Measurements from ENCODE around the gene GNE. TPM values are rescaled to one million over a fixed set of nuclear protein-coding genes. Genes with fewer than 3 reads are reported as not detected.
"Not testable (repeated sequence)": the region's sequence is repeated elsewhere in the genome, so short reads cannot be mapped to it uniquely, and the experiment has no call there.

GNE gene
- total and polyA plus RNA-seq, 2 of the 8 experiments (the other 6 are each of a cell fraction or from before 2014, with no cell fraction given) = 5.1 to 11.1 TPM

GRCh38 chr9:36245906-36246305, 12.3 kb downstream of the GNE start (continued):
- no peak for TF ChIP-seq TBP (IDR thresholded peaks at IDR 0.05; ENCODE audit: low read depth, low read length)
- no peak for TF ChIP-seq BRCA1 (IDR thresholded peaks at IDR 0.05; ENCODE audit: low read depth, low read length)
- TF ChIP-seq PHF8 (conservative IDR thresholded peaks at IDR 0.05; ENCODE audit: low read depth, low read length) = no peak
- TF ChIP-seq FOSL1 (IDR thresholded peaks at IDR 0.05; ENCODE audit: insufficient read depth, low read depth, low read length) = no peak
- TF ChIP-seq MAFK (IDR thresholded peaks at IDR 0.05; ENCODE audit: low read depth, low read length) = no peak
- no peak for TF ChIP-seq SIX5 (IDR thresholded peaks at IDR 0.05; ENCODE audit: low read depth, low read length)
- no peak for TF ChIP-seq NRF1 (IDR thresholded peaks at IDR 0.05; ENCODE audit: low read depth, low read length)

GRCh38 chr9:36239675-36240074, 18.6 kb downstream of the GNE start:
- WGBS, 2 experiments (ENCODE audit: extremely low coverage in 1 of 2, insufficient coverage in 1 of 2, insufficient read length in 1 of 2, insufficient replicate concordance in 2 of 2, low coverage in 1 of 2, low lambda C conversion rate in 2 of 2, missing lambda C conversion rate in 1 of 2) = 92% methylated on average over 3 of the region's 3 CpGs; no CpG with 5 or more reads in 1 of the 2 experiments
- not testable (repeated sequence) for FAIRE-seq; H3K4me1 ChIP-seq (replicated peaks in 1 of 4; ENCODE audit: control insufficient read depth in 3 of 4, insufficient read depth in 4 of 4, low read length in 3 of 4); H2AK5ac ChIP-seq (ENCODE audit: low read depth, low read length); H3K14ac ChIP-seq (ENCODE audit: insufficient read length); H3K9me3 ChIP-seq (ENCODE audit: insufficient read depth in 2 of 2, low read depth in 1 of 2, low read length in 1 of 2); H2BK120ac ChIP-seq (replicated peaks; ENCODE audit: low read depth, low read length); H3K18ac ChIP-seq (ENCODE audit: extremely low read depth, low read length); H3K27ac ChIP-seq (ENCODE audit: low read depth, low read length); H2BK20ac ChIP-seq (ENCODE audit: low read length); H3K9ac ChIP-seq (replicated peaks in 1 of 4; ENCODE audit: extremely low read depth in 1 of 4, low read depth in 3 of 4, low read length in 3 of 4); H3K79me1 ChIP-seq (ENCODE audit: low read depth, low read length); H3K56ac ChIP-seq (replicated peaks; ENCODE audit: insufficient read length, low read depth, low read length); H3K4me3 ChIP-seq (ENCODE audit: extremely low read depth in 1 of 4, insufficient read depth in 2 of 4, low read depth in 3 of 4, low read length in 4 of 4); H4K8ac ChIP-seq (ENCODE audit: extremely low read depth, insufficient read depth, low read length); H4K5ac ChIP-seq (ENCODE audit: insufficient read length, low read depth, low read length); H3K79me2 ChIP-seq (ENCODE audit: control insufficient read depth in 1 of 2, insufficient read depth in 2 of 2, low read length in 2 of 2); H3K4ac ChIP-seq (replicated peaks; ENCODE audit: insufficient read length, low read depth, low read length); H2BK5ac ChIP-seq (ENCODE audit: low read depth, low read length); H2BK15ac ChIP-seq (ENCODE audit: low read length); H3K23me2 ChIP-seq (ENCODE audit: low read depth, low read length); H4K91ac ChIP-seq (replicated peaks; ENCODE audit: insufficient read length, low read length); H2AFZ ChIP-seq (ENCODE audit: low read length); H3K4me2 ChIP-seq (ENCODE audit: insufficient read depth in 1 of 2, low read depth in 2 of 2, low read length in 2 of 2); H3K36me3 ChIP-seq (ENCODE audit: control insufficient read depth in 2 of 4, insufficient read depth in 4 of 4, low read length in 3 of 4); H3K23ac ChIP-seq (ENCODE audit: insufficient read length); H2BK12ac ChIP-seq (ENCODE audit: low read depth, low read length); DNase-seq (ENCODE audit: low read depth in 1 of 2, low spot score in 2 of 2); H4K20me1 ChIP-seq (replicated peaks in 1 of 2; ENCODE audit: control insufficient read depth in 1 of 2, insufficient read depth in 2 of 2, low read length in 2 of 2); H3K27me3 ChIP-seq (replicated peaks in 1 of 4; ENCODE audit: control insufficient read depth in 3 of 4, extremely low read depth in 1 of 4, insufficient read depth in 3 of 4, low read length in 3 of 4)
- ChIA-PET CTCF (ENCODE audit: partially characterized antibody) (interaction anchor here (1.1 kb wide), 1 partner anchor 89 kb away, joined by 4 read pairs; no protein-coding TSS in a partner anchor), POLR2A (ENCODE audit: partially characterized antibody) (interaction anchor here (0.6 kb wide), 1 partner anchor 1865 kb away, joined by 3 read pairs; no protein-coding TSS in a partner anchor)

Measured in H1 (cell line).